DMS 273 (cell line): Measurements from ENCODE around the gene GOLPH3L.
A peak's percentile ranks its signal among the peaks of the same experiment; 100 is the strongest.
"Not testable (repeated sequence)": the region's sequence is repeated elsewhere in the genome, so short reads cannot be mapped to it uniquely, and the experiment has no call there.

ENCODE experiments used
- DNase-seq: peaks from one replicate; lab custom pipeline; 2025; ENCODE audit not compliant: unreplicated experiment; lab: John Stamatoyannopoulos, UW

Gene GOLPH3L

GRCh38 chr1:150619576-150620509 lies 77.1 kb downstream of the GOLPH3L start:
- DNase-seq = peak; percentile 99

GRCh38 chr1:150615346-150616201 lies 81.4 kb downstream of the GOLPH3L start:
- peak; percentile 90 for DNase-seq

GRCh38 chr1:150613061-150613920 lies 83.7 kb downstream of the GOLPH3L start:
- peak; percentile 97 for DNase-seq

GRCh38 chr1:150612014-150612345 lies 85.0 kb downstream of the GOLPH3L start:
- DNase-seq = no peak

- no peak for DNase-seq
These were observed 86.4 kb downstream of the GOLPH3L start for GRCh38 chr1:150610576-150610975.

GRCh38 chr1:150609732-150610131 lies 87.2 kb downstream of the GOLPH3L start:
- DNase-seq = no peak

GRCh38 chr1:150606463-150607142 lies 90.4 kb downstream of the GOLPH3L start:
- DNase-seq = no peak

GRCh38 chr1:150605451-150605731 lies 91.6 kb downstream of the GOLPH3L start:
- not testable (repeated sequence) for DNase-seq

- DNase-seq = no peak
These were observed 92.7 kb downstream of the GOLPH3L start for GRCh38 chr1:150604226-150604588.

GRCh38 chr1:150603711-150604110 lies 93.2 kb downstream of the GOLPH3L start:
- DNase-seq = no peak

GRCh38 chr1:150602372-150602771 lies 94.6 kb downstream of the GOLPH3L start:
- not testable (repeated sequence) for DNase-seq

- no peak for DNase-seq
These were observed 95.4 kb downstream of the GOLPH3L start for GRCh38 chr1:150601540-150601939.

GRCh38 chr1:150598346-150598745 lies 98.6 kb downstream of the GOLPH3L start:
- DNase-seq = not testable (repeated sequence)

GRCh38 chr1:150596976-150597375 lies 100.0 kb downstream of the GOLPH3L start:
- DNase-seq = no peak
